SK-N-SH treated with all-trans-retinoic acid at 6 μM for 48 hours (cell line): ENCODE measurements around the gene ABCA6.

Source experiments
- OSR1 ChIP-seq: fragments of 250-450 bp; sonication (Bioruptor Pico); IDR thresholded peaks from 2 replicates; pipeline ENCODE4 v1.8.0; 2022; ENCODE audit warnings: moderate library complexity, mild to moderate bottlenecking, inconsistent platforms
- ZFP3 ChIP-seq: fragments of 250-450 bp; sonication (Bioruptor Pico); IDR thresholded peaks from 2 replicates; pipeline ENCODE4 v1.5.0; 2020; ENCODE audit warnings: mild to moderate bottlenecking, moderate library complexity
- ZNF70 ChIP-seq: fragments of 450-650 bp; formaldehyde crosslinking; IDR thresholded peaks from 2 replicates; pipeline ENCODE4 v1.5.0; 2020; ENCODE audit warnings: mild to moderate bottlenecking, moderate library complexity
- ZNF8 ChIP-seq: fragments of 450-650 bp; formaldehyde crosslinking; IDR thresholded peaks from 2 replicates; pipeline ENCODE4 v1.5.0; 2020; ENCODE audit warnings: mild to moderate bottlenecking, moderate library complexity
- TF ChIP-seq, protein P1 (sequence below): fragments of 250-450 bp; sonication (Bioruptor Pico); IDR thresholded peaks from 2 replicates; pipeline ENCODE4 v1.5.1; 2020; ENCODE audit warnings: low read depth, mild to moderate bottlenecking, moderate library complexity
- TF ChIP-seq, protein P2 (sequence below): fragments of 250-450 bp; sonication (Bioruptor Pico); IDR thresholded peaks from 2 replicates; pipeline ENCODE4 v1.8.0; 2021; ENCODE audit warnings: low read depth, mild to moderate bottlenecking, moderate library complexity, borderline replicate concordance
- TF ChIP-seq, protein P3 (sequence below): fragments of 250-450 bp; sonication (Bioruptor Pico); IDR thresholded peaks from 2 replicates; pipeline ENCODE4 v1.8.0; 2020; ENCODE audit warnings: mild to moderate bottlenecking, moderate library complexity, borderline replicate concordance

DNA sequence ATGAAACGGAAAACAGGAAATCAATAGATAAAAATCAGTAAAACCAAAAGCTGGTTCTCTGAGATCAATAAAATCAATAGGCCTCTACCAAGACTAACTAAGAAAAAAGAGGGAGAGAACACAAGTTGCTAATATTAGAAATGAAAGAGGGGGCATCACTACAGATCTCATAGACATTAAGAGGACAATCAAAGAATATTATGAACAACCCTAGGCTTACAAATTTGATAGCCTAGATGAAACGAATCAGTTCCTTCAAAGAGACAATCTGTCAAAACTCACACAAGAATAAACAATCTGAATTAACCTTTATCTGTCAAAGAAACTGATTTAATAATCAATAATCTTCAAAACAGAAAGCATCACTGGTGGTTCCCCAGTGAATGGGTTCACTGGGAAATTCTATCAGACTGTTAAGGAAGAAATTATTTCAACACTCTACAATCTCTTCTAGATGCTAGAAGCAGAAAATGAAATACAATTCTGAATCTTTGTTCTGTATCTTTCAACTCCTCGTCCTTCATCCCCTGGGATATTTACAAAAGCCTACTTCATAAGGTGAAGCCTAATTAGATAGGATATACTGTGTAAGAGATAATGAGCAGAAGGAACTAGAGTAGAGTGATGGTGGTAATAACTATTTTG, 85.4 kb downstream of the ABCA6 start:
- TF ChIP-seq, protein P1, sequence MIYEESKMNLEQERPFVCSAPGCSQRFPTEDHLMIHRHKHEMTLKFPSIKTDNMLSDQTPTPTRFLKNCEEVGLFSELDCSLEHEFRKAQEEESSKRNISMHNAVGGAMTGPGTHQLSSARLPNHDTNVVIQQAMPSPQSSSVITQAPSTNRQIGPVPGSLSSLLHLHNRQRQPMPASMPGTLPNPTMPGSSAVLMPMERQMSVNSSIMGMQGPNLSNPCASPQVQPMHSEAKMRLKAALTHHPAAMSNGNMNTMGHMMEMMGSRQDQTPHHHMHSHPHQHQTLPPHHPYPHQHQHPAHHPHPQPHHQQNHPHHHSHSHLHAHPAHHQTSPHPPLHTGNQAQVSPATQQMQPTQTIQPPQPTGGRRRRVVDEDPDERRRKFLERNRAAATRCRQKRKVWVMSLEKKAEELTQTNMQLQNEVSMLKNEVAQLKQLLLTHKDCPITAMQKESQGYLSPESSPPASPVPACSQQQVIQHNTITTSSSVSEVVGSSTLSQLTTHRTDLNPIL (CRISPR knock-in tag), result no peak
- TF ChIP-seq ZNF8 (CRISPR knock-in tag) (no peak), ZFP3 (CRISPR knock-in tag) (no peak), OSR1 (no peak), ZNF70 (no peak)
- TF ChIP-seq, protein P2, sequence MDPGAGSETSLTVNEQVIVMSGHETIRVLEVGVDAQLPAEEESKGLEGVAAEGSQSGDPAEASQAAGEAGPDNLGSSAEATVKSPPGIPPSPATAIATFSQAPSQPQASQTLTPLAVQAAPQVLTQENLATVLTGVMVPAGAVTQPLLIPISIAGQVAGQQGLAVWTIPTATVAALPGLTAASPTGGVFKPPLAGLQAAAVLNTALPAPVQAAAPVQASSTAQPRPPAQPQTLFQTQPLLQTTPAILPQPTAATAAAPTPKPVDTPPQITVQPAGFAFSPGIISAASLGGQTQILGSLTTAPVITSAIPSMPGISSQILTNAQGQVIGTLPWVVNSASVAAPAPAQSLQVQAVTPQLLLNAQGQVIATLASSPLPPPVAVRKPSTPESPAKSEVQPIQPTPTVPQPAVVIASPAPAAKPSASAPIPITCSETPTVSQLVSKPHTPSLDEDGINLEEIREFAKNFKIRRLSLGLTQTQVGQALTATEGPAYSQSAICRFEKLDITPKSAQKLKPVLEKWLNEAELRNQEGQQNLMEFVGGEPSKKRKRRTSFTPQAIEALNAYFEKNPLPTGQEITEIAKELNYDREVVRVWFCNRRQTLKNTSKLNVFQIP (CRISPR knock-in tag), result no peak
- TF ChIP-seq, protein P3, sequence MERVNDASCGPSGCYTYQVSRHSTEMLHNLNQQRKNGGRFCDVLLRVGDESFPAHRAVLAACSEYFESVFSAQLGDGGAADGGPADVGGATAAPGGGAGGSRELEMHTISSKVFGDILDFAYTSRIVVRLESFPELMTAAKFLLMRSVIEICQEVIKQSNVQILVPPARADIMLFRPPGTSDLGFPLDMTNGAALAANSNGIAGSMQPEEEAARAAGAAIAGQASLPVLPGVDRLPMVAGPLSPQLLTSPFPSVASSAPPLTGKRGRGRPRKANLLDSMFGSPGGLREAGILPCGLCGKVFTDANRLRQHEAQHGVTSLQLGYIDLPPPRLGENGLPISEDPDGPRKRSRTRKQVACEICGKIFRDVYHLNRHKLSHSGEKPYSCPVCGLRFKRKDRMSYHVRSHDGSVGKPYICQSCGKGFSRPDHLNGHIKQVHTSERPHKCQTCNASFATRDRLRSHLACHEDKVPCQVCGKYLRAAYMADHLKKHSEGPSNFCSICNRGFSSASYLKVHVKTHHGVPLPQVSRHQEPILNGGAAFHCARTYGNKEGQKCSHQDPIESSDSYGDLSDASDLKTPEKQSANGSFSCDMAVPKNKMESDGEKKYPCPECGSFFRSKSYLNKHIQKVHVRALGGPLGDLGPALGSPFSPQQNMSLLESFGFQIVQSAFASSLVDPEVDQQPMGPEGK (CRISPR knock-in tag), result no peak
